Adrenal gland (tissue), 5 donors: ENCODE measurements around the gene CSPG4.

ENCODE experiments used
- CTCF ChIP-seq, 6 experiments: fragments of 450-650 bp in 4 of 6; fragments of 200-600 bp in 2 of 6; sonication (generic) in 1 of 6; IDR thresholded peaks; 1 replicate in 5 of 6; 2 replicates in 1 of 6; pipeline versions ENCODE4 v1.5.1 to v1.8.0; 2016 to 2021; ENCODE audit warnings: antibody characterized with exemption in 6 of 6, mild to moderate bottlenecking in 2 of 6, moderate library complexity in 1 of 6
- POLR2A ChIP-seq, 2 donors: fragments of 450-650 bp; IDR thresholded peaks; one replicate each; pipeline ENCODE4 v1.6.1; 2017; ENCODE audit warnings: antibody characterized with exemption in 2 of 2, mild to moderate bottlenecking in 2 of 2, moderate library complexity in 1 of 2
- donor health status: DM: no; HTN: no; CAD: no.

GRCh38 chr15:75695220-75695619 is 17.4 kb downstream of the CSPG4 start:
- TF ChIP-seq CTCF (IDR thresholded peaks at IDR 0.05), result no peak
- no peak for TF ChIP-seq POLR2A (IDR thresholded peaks at IDR 0.05)
